Measurements from ENCODE around the gene SCNN1B.

DNA sequence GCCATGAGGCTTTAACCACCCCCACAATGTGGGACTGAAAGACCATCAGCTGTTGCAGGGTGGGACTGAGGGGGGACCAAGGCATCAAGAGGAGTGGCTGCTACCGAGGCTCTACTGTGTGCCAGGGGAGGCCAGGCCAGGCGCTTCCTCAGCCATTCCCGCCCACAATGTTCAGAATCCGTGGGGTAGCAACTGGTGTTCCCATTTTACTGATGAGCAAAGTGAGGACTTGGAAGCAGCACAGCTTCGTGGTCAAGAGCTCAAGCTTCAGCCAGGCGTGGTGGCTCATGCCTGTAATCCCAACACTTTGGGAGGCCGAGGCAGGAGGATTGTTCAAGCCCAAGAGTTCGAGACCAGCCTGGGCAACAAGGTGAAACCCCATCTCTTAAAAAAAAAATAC lies 65.9 kb downstream of the SCNN1B start:
- TF ChIP-seq CTCF (IDR thresholded peaks at IDR 0.05; ENCODE audit: insufficient read depth, low read length) (no peak), GABPA (IDR thresholded peaks at IDR 0.05; ENCODE audit: low read depth) (no peak), POLR2AphosphoS5 (IDR thresholded peaks at IDR 0.05; ENCODE audit: low read depth) (no peak), REST (IDR thresholded peaks at IDR 0.05; ENCODE audit: insufficient replicate concordance, low read depth) (no peak), SPI1 (IDR thresholded peaks at IDR 0.05; ENCODE audit: borderline replicate concordance, low read depth) (no peak)
